A549 treated with dexamethasone at 1 μM for 4 hours (cell line): ENCODE results near the gene HRC. TPM values are rescaled to one million over a fixed set of nuclear protein-coding genes. Genes with fewer than 3 reads are reported as not detected.

Experiments used
- total RNA-seq: library from RNA; stranded (reverse); fragments of 200-300 nt; extraction: Qiagen RNA extraction; gene quantifications from 5 replicates; pipeline ENCODE4 v1.2.3, GENCODE V29; 2022

Gene HRC
- total RNA-seq: not detected in 5 replicates

DNA sequence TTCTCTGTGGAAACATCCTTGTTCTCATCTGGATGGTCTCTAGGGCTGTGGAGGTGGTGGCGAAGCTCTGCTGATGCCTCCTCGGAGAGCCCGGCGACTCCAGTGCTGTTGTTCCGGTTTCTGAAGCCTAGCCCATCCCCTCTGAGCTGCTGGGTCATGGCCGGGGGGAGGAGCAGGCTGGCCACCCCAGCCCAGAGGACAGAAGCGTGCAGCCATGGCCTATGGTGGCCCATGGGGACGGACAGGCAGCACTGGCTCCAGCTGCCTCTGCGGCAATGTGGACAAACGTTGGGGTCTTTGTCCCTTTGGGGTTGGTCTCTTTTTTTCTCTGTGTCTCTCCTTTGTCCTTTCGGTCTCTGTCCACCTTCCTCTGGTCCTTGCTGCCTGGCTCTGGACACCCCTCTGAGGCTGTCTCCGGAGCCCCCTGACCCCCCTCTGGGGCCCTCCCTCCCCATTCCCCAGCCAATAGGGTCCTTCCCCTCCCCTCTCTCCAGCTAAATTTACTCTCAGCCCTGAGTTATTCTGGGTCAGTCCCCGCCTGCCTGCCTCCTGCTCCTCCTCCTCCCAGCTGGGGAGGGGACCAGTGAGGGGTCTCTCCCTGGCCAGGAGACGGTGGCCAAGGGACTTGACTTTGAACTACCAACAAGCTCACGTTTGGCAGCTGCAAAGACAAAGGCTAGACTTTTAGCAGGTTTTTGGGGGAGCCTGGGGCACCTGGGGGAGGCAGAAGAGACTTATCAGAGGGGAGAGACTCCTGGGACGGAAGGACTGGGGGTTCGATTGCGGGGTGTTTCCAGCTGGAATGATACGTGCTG is at the start of gene HRC:
TSS of gene HRC (minus strand) at position 392 of the 815 bp plus-strand sequence. CDS start at position 233, 159 bp downstream.

DNA sequence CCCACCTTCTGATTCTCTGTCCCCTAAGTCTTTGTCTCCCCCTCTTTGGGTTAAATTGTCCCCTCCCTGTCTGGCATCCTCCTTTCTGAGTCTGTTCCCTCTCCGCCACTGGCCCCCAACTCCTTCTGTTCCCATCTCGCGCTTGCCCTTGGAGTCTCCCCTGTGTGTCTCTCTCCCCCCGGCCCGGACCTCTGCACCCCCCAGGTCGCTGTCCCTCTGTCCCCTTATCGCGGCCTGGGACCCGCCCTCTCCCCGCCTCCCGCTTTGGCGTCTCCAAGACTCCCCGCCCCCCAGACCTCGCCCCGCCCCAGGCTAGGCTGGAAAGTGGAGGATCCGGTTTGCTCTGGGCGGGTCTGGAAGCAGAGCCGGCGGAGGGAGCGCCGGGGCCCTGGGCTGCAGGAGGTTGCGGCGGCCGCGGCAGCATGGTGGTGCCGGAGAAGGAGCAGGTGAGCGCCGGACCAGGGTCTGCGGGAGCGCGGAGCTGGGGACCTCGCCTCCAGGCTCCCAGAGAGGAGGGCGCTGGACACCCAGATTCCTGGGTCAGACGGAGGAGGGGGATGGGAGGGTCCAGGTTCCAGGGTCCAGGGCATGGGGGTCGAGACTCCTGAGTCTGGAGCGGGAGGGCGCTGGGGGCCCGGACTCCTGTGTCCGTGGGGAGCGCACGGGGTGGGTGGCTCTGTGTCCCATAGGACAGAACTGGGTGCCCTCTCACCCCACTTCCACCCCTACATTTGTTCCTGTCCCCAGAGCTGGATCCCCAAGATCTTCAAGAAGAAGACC is 2.4 kb upstream of the HRC start, which contains the start of gene TRPM4:
TSS of gene TRPM4 (plus strand) at position 348 of the 780 bp plus-strand sequence. CDS start at position 423, 75 bp downstream.

GRCh38 chr19:49119411-49120324 is 35.5 kb downstream of the HRC start, which contains the start of gene PPFIA3:
PPFIA3 (plus strand) TSS chr19:49119544; CDS start chr19:49127874, 8,330 bp downstream.

GRCh38 chr19:49118565-49119410 is 36.4 kb downstream of the HRC start, which contains the start of gene C19orf73:
C19orf73 (minus strand) TSS chr19:49119143; CDS start chr19:49119022, 121 bp downstream.

GRCh38 chr19:49113762-49114629 is 41.2 kb downstream of the HRC start, which contains the start of gene LIN7B:
LIN7B (plus strand) TSS chr19:49114370; CDS start chr19:49114405, 35 bp downstream.

Other genes starting within 250 kb of the HRC start
- 0.62 to 1.5 TPM (median 1.2 TPM) in 5 replicates for gene DHDH, start 221.7 kb downstream of the HRC start, total RNA-seq
- 254 to 381 TPM (median 326 TPM) in 5 replicates for gene BAX, start 200.5 kb downstream of the HRC start, total RNA-seq
- gene FTL, start 190.1 kb downstream of the HRC start, total RNA-seq: 16,748 to 23,741 TPM (median 18,953 TPM) in 5 replicates
- gene GYS1, start 162.1 kb downstream of the HRC start, total RNA-seq: 17.3 to 24.3 TPM (median 21.1 TPM) in 5 replicates
- 224 to 281 TPM (median 256 TPM) in 5 replicates for gene RUVBL2, start 161.5 kb downstream of the HRC start, total RNA-seq
- gene LHB, start 138.3 kb downstream of the HRC start, total RNA-seq: 0.19 TPM in 1 of 5 replicates, not detected in the others
- gene CGB3, start 131.1 kb downstream of the HRC start, total RNA-seq: not detected in 5 replicates
- gene CGB2, start 123.5 kb downstream of the HRC start, total RNA-seq: 0.12 to 0.36 TPM (median 0.24 TPM) in 4 of 5 replicates, not detected in the other
- gene CGB1, start 118.5 kb downstream of the HRC start, total RNA-seq: 0.14 TPM in 1 of 5 replicates, not detected in the others
- gene CGB5, start 111.5 kb downstream of the HRC start, total RNA-seq: 0.20 to 0.72 TPM (median 0.42 TPM) in 4 of 5 replicates, not detected in the other
- gene CGB8, start 106.3 kb downstream of the HRC start, total RNA-seq: 1.5 to 3.0 TPM (median 2.7 TPM) in 5 replicates
- 0.23 to 0.86 TPM (median 0.45 TPM) in 5 replicates for gene CGB7, start 97.6 kb downstream of the HRC start, total RNA-seq
- 0.24 to 0.75 TPM (median 0.67 TPM) in 5 replicates for gene NTF4, start 90.6 kb downstream of the HRC start, total RNA-seq
- not detected in 5 replicates for gene KCNA7, start 82.7 kb downstream of the HRC start, total RNA-seq
- gene SNRNP70, start 69.9 kb downstream of the HRC start, total RNA-seq: 256 to 381 TPM (median 350 TPM) in 5 replicates
- gene LIN7B, start 41.0 kb downstream of the HRC start, total RNA-seq: 3.6 to 9.0 TPM (median 6.9 TPM) in 5 replicates
- 0.82 to 1.9 TPM (median 1.3 TPM) in 5 replicates for gene C19orf73, start 36.3 kb downstream of the HRC start, total RNA-seq
- 4.2 to 6.2 TPM (median 5.9 TPM) in 5 replicates for gene PPFIA3, start 35.9 kb downstream of the HRC start, total RNA-seq
- 6.5 to 11.6 TPM (median 8.7 TPM) in 5 replicates for gene TRPM4, start 2.4 kb upstream of the HRC start, total RNA-seq
- gene SLC6A16, start 169.8 kb upstream of the HRC start, total RNA-seq: 0.67 to 1.4 TPM (median 0.89 TPM) in 5 replicates
- not detected in 5 replicates for gene CD37, start 180.0 kb upstream of the HRC start, total RNA-seq
- 14.1 to 19.5 TPM (median 17.1 TPM) in 5 replicates for gene TEAD2, start 207.0 kb upstream of the HRC start, total RNA-seq
- gene DKKL1, start 208.5 kb upstream of the HRC start, total RNA-seq: 0.30 to 0.76 TPM (median 0.55 TPM) in 5 replicates
- not detected in 5 replicates for gene KASH5, start 232.9 kb upstream of the HRC start, total RNA-seq